GM23338 (cell line): Measurements from ENCODE around the gene SAMHD1.

ENCODE experiments used
- EZH2phosphoT487 ChIP-seq: fragments of 200-600 bp; sonication (generic); IDR thresholded peaks from one replicate; pipeline ENCODE4 v1.8.1; 2018; ENCODE audit warnings: antibody characterized with exemption; ENCODE audit not compliant: unreplicated experiment
- POLR2AphosphoS5 ChIP-seq: IDR thresholded peaks from 2 replicates; pipeline ENCODE4 v1.6.1; 2016; ENCODE audit warnings: antibody characterized with exemption, low read depth

- TF ChIP-seq EZH2phosphoT487 = no peak
- no peak for TF ChIP-seq POLR2AphosphoS5
Measured at GRCh38 chr20:36862857-36863668, 88.4 kb downstream of the SAMHD1 start.
